ENCODE data around the gene OR52H1. TPM values are rescaled to one million over a fixed set of nuclear protein-coding genes. Genes with fewer than 3 reads are reported as not detected.

OR52H1 gene
- total and polyA plus RNA-seq, 2 of the 4 experiments (the other 2 are of a cell fraction) = 0.18 TPM; not detected in 1

- in situ Hi-C loops (cut with MboI; ENCODE audit: low sequenced_read_pairs) (no loop called here), intact Hi-C loops (cut with micrococcal nuclease) (no loop called here), dilution Hi-C loops (cut with HindIII; ENCODE audit: low sequenced_read_pairs, unreplicated experiment) (no loop called here)
- no peak for ATAC-seq (ENCODE audit: low read depth)
- Histone ChIP-seq H2AFZ (replicated peaks; ENCODE audit: low read length, poor library complexity) (no peak within 1 kb of the TSS), H2BK5ac (ENCODE audit: low read depth, low read length, poor library complexity, severe bottlenecking) (no peak within 1 kb of the TSS), H4K8ac (ENCODE audit: low read depth in 2 of 2, low read length in 2 of 2) (no peak within 1 kb of the TSS), H3K9ac (ENCODE audit: low read depth, low read length) (no peak within 1 kb of the TSS), H4K20me1 (ENCODE audit: insufficient read depth, low read length) (no peaks in the 10 kb centered on the region), H3K27ac (ENCODE audit: insufficient read depth, low read length) (no peak within 1 kb of the TSS), H3K79me1 (ENCODE audit: low read depth in 1 of 2, low read length in 2 of 2) (no peaks in the 10 kb centered on the region), H2BK15ac (ENCODE audit: low read depth, low read length) (no peak within 1 kb of the TSS), H3K18ac (ENCODE audit: low read depth, low read length) (no peak within 1 kb of the TSS), H2BK120ac (ENCODE audit: low read depth, low read length) (no peak within 1 kb of the TSS), H3K14ac (replicated peaks; ENCODE audit: low read depth, low read length) (no peak within 1 kb of the TSS), H3K56ac (ENCODE audit: extremely low read depth, insufficient read depth, low read length) (no peak within 1 kb of the TSS), H4K5ac (ENCODE audit: low read depth, low read length) (no peak within 1 kb of the TSS), H2AK5ac (ENCODE audit: low read depth, low read length) (no peak within 1 kb of the TSS), H2BK20ac (ENCODE audit: low read depth, low read length) (no peak within 1 kb of the TSS), H3K27me3 (ENCODE audit: control insufficient read depth, insufficient read depth, low read length) (no peaks in the 10 kb centered on the region; the same call in 1 of the 2 replicates), H3K4ac (ENCODE audit: low read depth, low read length) (no peak within 1 kb of the TSS), H3K36me3 (ENCODE audit: control insufficient read depth, insufficient read depth, low read length) (no peaks in the 10 kb centered on the region), H2AK9ac (replicated peaks; ENCODE audit: low read depth, low read length, poor library complexity) (no peak within 1 kb of the TSS), H3K4me2 (ENCODE audit: low read depth, low read length) (no peak within 1 kb of the TSS), H3K9me3 (ENCODE audit: control insufficient read depth, insufficient read depth, low read length) (no peaks in the 10 kb centered on the region), H3K23ac (ENCODE audit: low read depth, low read length) (no peak within 1 kb of the TSS), H3K4me3 (ENCODE audit: insufficient read depth, low read depth, low read length) (no peak within 1 kb of the TSS), H3K4me1 (ENCODE audit: control insufficient read depth, insufficient read depth, low read length) (no peaks in the 10 kb centered on the region), H3K9me1 (ENCODE audit: insufficient read depth, low read length) (no peaks in the 10 kb centered on the region), H4K91ac (ENCODE audit: insufficient read depth, low read depth, low read length) (no peak within 1 kb of the TSS)
- ChIA-PET POLR2A (ENCODE audit: unreplicated experiment) (no interaction called here), CTCF (no interaction called here)
- no CpG with 5 or more reads among the region's 2 CpGs for WGBS, 2 experiments (ENCODE audit: extremely low coverage in 2 of 2, insufficient read length in 1 of 2)
- no TSS peak for BruUV-seq (replicated peaks)
- DNase-seq = no peak
- TF ChIP-seq FOS (IDR thresholded peaks at IDR 0.05; ENCODE audit: low read depth, low read length) (no peak), RFX5 (IDR thresholded peaks at IDR 0.05; ENCODE audit: low read depth, low read length) (no peak), CTCF (conservative IDR thresholded peaks at IDR 0.05; ENCODE audit: low read depth, low read length) (no peak), MAFK (IDR thresholded peaks at IDR 0.05; ENCODE audit: low read depth, low read length) (no peak), ELK1 (IDR thresholded peaks at IDR 0.05; ENCODE audit: borderline replicate concordance, low read depth, low read length) (no peak), CEBPB (IDR thresholded peaks at IDR 0.05; ENCODE audit: low read depth, low read length) (no peak), POLR2A (IDR thresholded peaks at IDR 0.05; ENCODE audit: low read depth, low read length) (no peak), CHD1 (IDR thresholded peaks at IDR 0.05; ENCODE audit: low read depth, low read length) (no peak), RCOR1 (IDR thresholded peaks at IDR 0.05; ENCODE audit: insufficient replicate concordance, low read length) (no peak)
Observed at GRCh38 chr11:5516599-5516998, 31.7 kb downstream of the OR52H1 start, which contains the start of gene UBQLNL. Gene UBQLNL (minus strand): TSS chr11:5516699. CDS start chr11:5516441, 258 bp downstream.

Measured in IMR-90 (cell line).